Effector memory CD4-positive, alpha-beta T cell (primary cell): ENCODE results near the gene SPON1.

Experiments used
- DNase-seq, 3 donors: peaks; one replicate each; pipeline ENCODE4 v3.0.0-alpha.2; 2020
- H3K27ac ChIP-seq: 2 replicates; pipeline ENCODE4 v1.7.0; 2013; ENCODE audit warnings: mild to moderate bottlenecking, low read length, moderate library complexity; ENCODE audit not compliant: insufficient read depth, poor library complexity, severe bottlenecking
- H3K27me3 ChIP-seq: replicated peaks from 2 replicates; pipeline ENCODE4 v1.7.0; 2013; ENCODE audit warnings: mild to moderate bottlenecking, low read length; ENCODE audit not compliant: insufficient read depth, control insufficient read depth, poor library complexity, severe bottlenecking
- H3K36me3 ChIP-seq: 2 replicates; pipeline ENCODE4 v1.7.0; 2013; ENCODE audit warnings: mild to moderate bottlenecking, low read length, moderate library complexity; ENCODE audit not compliant: control insufficient read depth, insufficient read depth
- H3K4me1 ChIP-seq: 2 replicates; pipeline ENCODE4 v1.7.0; 2013; ENCODE audit warnings: low read length, mild to moderate bottlenecking; ENCODE audit not compliant: control insufficient read depth, insufficient read depth, poor library complexity, severe bottlenecking
- H3K4me3 ChIP-seq: 2 replicates; pipeline ENCODE4 v1.7.0; 2013; ENCODE audit warnings: low read length, low read depth, mild to moderate bottlenecking; ENCODE audit not compliant: insufficient read depth, poor library complexity, severe bottlenecking
- H3K9me3 ChIP-seq: 2 replicates; pipeline ENCODE4 v1.7.0; 2013; ENCODE audit warnings: mild to moderate bottlenecking, low read length, moderate library complexity; ENCODE audit not compliant: control insufficient read depth

SPON1 gene

GRCh38 chr11:14314127-14314526, 351.6 kb downstream of the SPON1 start:
- Histone ChIP-seq H3K4me1 (peaks cover 5% of the 10 kb centered on the region), H3K4me3 (no peak overlapping the region), H3K27ac (no peak overlapping the region), H3K36me3 (no peaks in the 10 kb centered on the region), H3K27me3 (no peaks in the 10 kb centered on the region), H3K9me3 (no peaks in the 10 kb centered on the region)
- DNase-seq = no peak

DNA sequence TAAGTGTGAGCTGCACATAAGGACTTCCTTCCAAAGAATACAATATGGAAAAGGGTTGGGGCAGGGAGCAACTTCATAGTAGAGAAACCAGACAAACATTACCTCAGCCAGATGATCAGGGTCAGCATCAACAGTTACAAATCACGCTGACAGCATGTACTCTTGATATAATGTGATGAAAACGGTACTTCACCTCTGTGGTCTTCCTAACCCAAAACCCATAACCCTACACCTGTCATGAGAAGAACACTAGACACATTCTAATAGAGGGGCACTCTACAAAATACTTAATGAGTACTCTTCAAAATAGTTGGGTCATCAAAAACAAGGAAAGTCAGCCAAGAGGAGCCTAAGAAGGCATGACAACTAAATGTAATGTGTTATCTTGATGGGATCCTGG, 352.6 kb downstream of the SPON1 start:
- no peak overlapping the region for H3K4me3 ChIP-seq
- peaks cover 9% of the 10 kb centered on the region for H3K4me1 ChIP-seq
- no peaks in the 10 kb centered on the region for H3K27me3 ChIP-seq
- H3K36me3 ChIP-seq = no peaks in the 10 kb centered on the region
- no peak for DNase-seq
- H3K9me3 ChIP-seq = no peaks in the 10 kb centered on the region
- no peak overlapping the region for H3K27ac ChIP-seq
